ENCODE measurements around the gene CYP2E1. TPM values are rescaled to one million over a fixed set of nuclear protein-coding genes. Genes with fewer than 3 reads are reported as not detected.
"Not testable (repeated sequence)": the region's sequence is repeated elsewhere in the genome, so short reads cannot be mapped to it uniquely, and the experiment has no call there.

CYP2E1 gene
- total and polyA plus RNA-seq, 4 donors: 5.0 to 21.6 (median 15.4) TPM

- DNase-seq (ENCODE audit: low read depth in 4 of 6, low spot score in 6 of 6); H3K27me3 ChIP-seq (ENCODE audit: control insufficient read depth, insufficient read depth, low read length); H3K4me1 ChIP-seq (ENCODE audit: control insufficient read depth, insufficient read depth, low read length); H3K4me3 ChIP-seq (ENCODE audit: low read depth, low read length); H3K36me3 ChIP-seq (ENCODE audit: control insufficient read depth, insufficient read depth, low read length); H3K27ac ChIP-seq (ENCODE audit: low read depth, low read length); H3K9me3 ChIP-seq (ENCODE audit: control insufficient read depth, insufficient read depth, low read length): not testable (repeated sequence)
- WGBS (ENCODE audit: insufficient coverage): 66% methylated on average over 5 of the region's 6 CpGs
Observed at GRCh38 chr10:133541441-133541975, 14.3 kb downstream of the CYP2E1 start.

- 33% methylated on average over 1 of the region's 1 CpG for WGBS (ENCODE audit: insufficient coverage)
- peaks cover 5% of the 10 kb centered on the region for H3K9me3 ChIP-seq (ENCODE audit: control insufficient read depth, insufficient read depth, low read length)
- no peaks in the 10 kb centered on the region for H3K36me3 ChIP-seq (ENCODE audit: control insufficient read depth, insufficient read depth, low read length)
- DNase-seq (ENCODE audit: low read depth in 4 of 6, low spot score in 6 of 6): no peak
- H3K4me1 ChIP-seq (ENCODE audit: control insufficient read depth, insufficient read depth, low read length): no peaks in the 10 kb centered on the region
- no peak overlapping the region for H3K4me3 ChIP-seq (ENCODE audit: low read depth, low read length)
- no peaks in the 10 kb centered on the region for H3K27me3 ChIP-seq (ENCODE audit: control insufficient read depth, insufficient read depth, low read length)
- no peak overlapping the region for H3K27ac ChIP-seq (ENCODE audit: low read depth, low read length)
Observed at GRCh38 chr10:133544506-133544905, 17.3 kb downstream of the CYP2E1 start.

- Histone ChIP-seq H3K27me3 (ENCODE audit: control insufficient read depth, insufficient read depth, low read length) (no peaks in the 10 kb centered on the region), H3K4me3 (ENCODE audit: low read depth, low read length) (no peak overlapping the region), H3K27ac (ENCODE audit: low read depth, low read length) (no peak overlapping the region), H3K9me3 (ENCODE audit: control insufficient read depth, insufficient read depth, low read length) (no peaks in the 10 kb centered on the region), H3K4me1 (ENCODE audit: control insufficient read depth, insufficient read depth, low read length) (no peaks in the 10 kb centered on the region), H3K36me3 (ENCODE audit: control insufficient read depth, insufficient read depth, low read length) (no peaks in the 10 kb centered on the region)
- 83% methylated on average over 3 of the region's 4 CpGs for WGBS (ENCODE audit: insufficient coverage)
- no peak for DNase-seq (ENCODE audit: low read depth in 4 of 6, low spot score in 6 of 6)
Observed at GRCh38 chr10:133554600-133554999, 27.4 kb downstream of the CYP2E1 start.

- no peak overlapping the region for H3K27ac ChIP-seq (ENCODE audit: low read depth, low read length)
- no peak for DNase-seq (ENCODE audit: low read depth in 4 of 6, low spot score in 6 of 6)
- H3K36me3 ChIP-seq (ENCODE audit: control insufficient read depth, insufficient read depth, low read length): no peaks in the 10 kb centered on the region
- 78% methylated on average over 8 of the region's 8 CpGs for WGBS (ENCODE audit: insufficient coverage)
- no peaks in the 10 kb centered on the region for H3K4me1 ChIP-seq (ENCODE audit: control insufficient read depth, insufficient read depth, low read length)
- no peaks in the 10 kb centered on the region for H3K9me3 ChIP-seq (ENCODE audit: control insufficient read depth, insufficient read depth, low read length)
- H3K4me3 ChIP-seq (ENCODE audit: low read depth, low read length): no peak overlapping the region
- no peaks in the 10 kb centered on the region for H3K27me3 ChIP-seq (ENCODE audit: control insufficient read depth, insufficient read depth, low read length)
Observed at GRCh38 chr10:133555521-133555920, 28.4 kb downstream of the CYP2E1 start.

- H3K4me1 ChIP-seq (ENCODE audit: control insufficient read depth, insufficient read depth, low read length): no peaks in the 10 kb centered on the region
- no peaks in the 10 kb centered on the region for H3K27me3 ChIP-seq (ENCODE audit: control insufficient read depth, insufficient read depth, low read length)
- H3K27ac ChIP-seq (ENCODE audit: low read depth, low read length): no peak overlapping the region
- WGBS (ENCODE audit: insufficient coverage): 42% methylated on average over 1 of the region's 3 CpGs
- DNase-seq (ENCODE audit: low read depth in 4 of 6, low spot score in 6 of 6): peak in 1 of 6 donors; percentile 4
- no peaks in the 10 kb centered on the region for H3K9me3 ChIP-seq (ENCODE audit: control insufficient read depth, insufficient read depth, low read length)
- no peaks in the 10 kb centered on the region for H3K36me3 ChIP-seq (ENCODE audit: control insufficient read depth, insufficient read depth, low read length)
- H3K4me3 ChIP-seq (ENCODE audit: low read depth, low read length): no peak overlapping the region
Observed at GRCh38 chr10:133557381-133557780, 30.2 kb downstream of the CYP2E1 start.

GRCh38 chr10:133559216-133559615, 32.1 kb downstream of the CYP2E1 start:
- H3K36me3 ChIP-seq (ENCODE audit: control insufficient read depth, insufficient read depth, low read length): no peaks in the 10 kb centered on the region
- no peak for DNase-seq (ENCODE audit: low read depth in 4 of 6, low spot score in 6 of 6)
- H3K27ac ChIP-seq (ENCODE audit: low read depth, low read length): no peak overlapping the region
- no peak overlapping the region for H3K4me3 ChIP-seq (ENCODE audit: low read depth, low read length)
- 75% methylated on average over 10 of the region's 11 CpGs for WGBS (ENCODE audit: insufficient coverage)
- H3K4me1 ChIP-seq (ENCODE audit: control insufficient read depth, insufficient read depth, low read length): no peaks in the 10 kb centered on the region
- no peaks in the 10 kb centered on the region for H3K27me3 ChIP-seq (ENCODE audit: control insufficient read depth, insufficient read depth, low read length)
- no peaks in the 10 kb centered on the region for H3K9me3 ChIP-seq (ENCODE audit: control insufficient read depth, insufficient read depth, low read length)

- Histone ChIP-seq H3K36me3 (ENCODE audit: control insufficient read depth, insufficient read depth, low read length) (peaks cover 16% of the 10 kb centered on the region), H3K27ac (ENCODE audit: low read depth, low read length) (no peak overlapping the region), H3K4me3 (ENCODE audit: low read depth, low read length) (no peak overlapping the region), H3K4me1 (ENCODE audit: control insufficient read depth, insufficient read depth, low read length) (no peaks in the 10 kb centered on the region), H3K9me3 (ENCODE audit: control insufficient read depth, insufficient read depth, low read length) (peaks cover 3% of the 10 kb centered on the region), H3K27me3 (ENCODE audit: control insufficient read depth, insufficient read depth, low read length) (no peaks in the 10 kb centered on the region)
- no peak for DNase-seq (ENCODE audit: low read depth in 4 of 6, low spot score in 6 of 6)
- 79% methylated on average over 10 of the region's 12 CpGs for WGBS (ENCODE audit: insufficient coverage)
Observed at GRCh38 chr10:133564816-133565215, 37.7 kb downstream of the CYP2E1 start.

GRCh38 chr10:133565441-133566294, 38.5 kb downstream of the CYP2E1 start, which contains the start of gene SYCE1:
Gene SYCE1, minus strand, starts transcription at chr10:133565583. Its CDS starts 54 bp downstream, at chr10:133565529.
- WGBS (ENCODE audit: insufficient coverage): 59% methylated on average over 74 of the region's 77 CpGs
- Histone ChIP-seq H3K27me3 (ENCODE audit: control insufficient read depth, insufficient read depth, low read length) (no peaks in the 10 kb centered on the region), H3K27ac (ENCODE audit: low read depth, low read length) (no peak within 1 kb of the TSS), H3K4me3 (ENCODE audit: low read depth, low read length) (no peak within 1 kb of the TSS), H3K9me3 (ENCODE audit: control insufficient read depth, insufficient read depth, low read length) (peaks cover 3% of the 10 kb centered on the region), H3K36me3 (ENCODE audit: control insufficient read depth, insufficient read depth, low read length) (peaks cover 16% of the 10 kb centered on the region), H3K4me1 (ENCODE audit: control insufficient read depth, insufficient read depth, low read length) (no peaks in the 10 kb centered on the region)
- DNase-seq (ENCODE audit: low read depth in 4 of 6, low spot score in 6 of 6): no peak

- H3K4me1 ChIP-seq (ENCODE audit: control insufficient read depth, insufficient read depth, low read length): no peaks in the 10 kb centered on the region
- WGBS (ENCODE audit: insufficient coverage): 90% methylated on average over 3 of the region's 5 CpGs
- H3K27me3 ChIP-seq (ENCODE audit: control insufficient read depth, insufficient read depth, low read length): no peaks in the 10 kb centered on the region
Observed at GRCh38 chr10:133567119-133567518, 40.0 kb downstream of the CYP2E1 start.

More at GRCh38 chr10:133567119-133567518, 40.0 kb downstream of the CYP2E1 start:
- DNase-seq (ENCODE audit: low read depth in 4 of 6, low spot score in 6 of 6): no peak
- no peak overlapping the region for H3K27ac ChIP-seq (ENCODE audit: low read depth, low read length)
- H3K4me3 ChIP-seq (ENCODE audit: low read depth, low read length): no peak overlapping the region
- peaks cover 16% of the 10 kb centered on the region for H3K36me3 ChIP-seq (ENCODE audit: control insufficient read depth, insufficient read depth, low read length)
- H3K9me3 ChIP-seq (ENCODE audit: control insufficient read depth, insufficient read depth, low read length): peaks cover 3% of the 10 kb centered on the region
